IMR-90 (cell line): ENCODE data around the gene GOLGA8B.
"Not testable (repeated sequence)": the region's sequence is repeated elsewhere in the genome, so short reads cannot be mapped to it uniquely, and the experiment has no call there.

Experiments
- BHLHE40 ChIP-seq: fragments of 150-350 bp; IDR thresholded peaks from 2 replicates; pipeline ENCODE4 v1.6.1; 2016; ENCODE audit warnings: mild to moderate bottlenecking, low read depth, low read length
- CEBPB ChIP-seq: IDR thresholded peaks from 2 replicates; pipeline ENCODE4 v1.6.1; 2012; ENCODE audit warnings: low read depth, low read length, improper control_type of control experiment
- CHD1 ChIP-seq: IDR thresholded peaks from 2 replicates; pipeline ENCODE4 v1.6.1; 2012; ENCODE audit warnings: low read depth, low read length, improper control_type of control experiment
- CTCF ChIP-seq: conservative IDR thresholded peaks from 2 replicates; pipeline ENCODE4 v1.5.1; 2012; ENCODE audit warnings: mild to moderate bottlenecking, low read depth, low read length, improper control_type of control experiment
- ELK1 ChIP-seq: fragments of 150-350 bp; IDR thresholded peaks from 2 replicates; pipeline ENCODE4 v1.6.1; 2016; ENCODE audit warnings: low read depth, mild to moderate bottlenecking, low read length, moderate library complexity, borderline replicate concordance
- MXI1 ChIP-seq: IDR thresholded peaks from 2 replicates; pipeline ENCODE4 v1.6.1; 2012; ENCODE audit warnings: low read depth, mild to moderate bottlenecking, low read length, moderate library complexity, borderline replicate concordance
- POLR2A ChIP-seq: IDR thresholded peaks from 2 replicates; pipeline ENCODE4 v1.6.1; 2012; ENCODE audit warnings: mild to moderate bottlenecking, low read depth, low read length
- RAD21 ChIP-seq: IDR thresholded peaks from 2 replicates; pipeline ENCODE4 v1.6.1; 2012; ENCODE audit warnings: low read length, improper control_type of control experiment
- RCOR1 ChIP-seq: IDR thresholded peaks from 2 replicates; pipeline ENCODE4 v1.6.1; 2012; ENCODE audit warnings: mild to moderate bottlenecking, low read length, improper control_type of control experiment; ENCODE audit not compliant: insufficient replicate concordance
- RFX5 ChIP-seq: IDR thresholded peaks from 2 replicates; pipeline ENCODE4 v1.8.0; 2012; ENCODE audit warnings: low read depth, mild to moderate bottlenecking, low read length, moderate library complexity
- SMC3 ChIP-seq: fragments of 150-350 bp; IDR thresholded peaks from 2 replicates; pipeline ENCODE4 v1.6.1; 2016; ENCODE audit warnings: low read depth, mild to moderate bottlenecking, antibody characterized with exemption, low read length, moderate library complexity
- USF2 ChIP-seq: fragments of 150-350 bp; IDR thresholded peaks from 2 replicates; pipeline ENCODE4 v1.6.1; 2017; ENCODE audit warnings: mild to moderate bottlenecking, antibody characterized with exemption, low read length, low read depth

- not testable (repeated sequence) for TF ChIP-seq BHLHE40, USF2, SMC3, CTCF, MXI1, ELK1, CEBPB, RAD21, POLR2A, RFX5, CHD1, RCOR1
Measured at GRCh38 chr15:34554716-34555115, 28.7 kb downstream of the GOLGA8B start.
